GM23338 (cell line): Measurements from ENCODE around the gene SNAPC4. TPM values are rescaled to one million over a fixed set of nuclear protein-coding genes. Genes with fewer than 3 reads are reported as not detected.
A peak's percentile ranks its signal among the peaks of the same experiment; 100 is the strongest.

Experiments
- ATAC-seq: fragments of 200-7000 bp; cut with Tn5 transposase; 3 replicates; pipeline ENCODE4 v1.9.1; 2020
- DNase-seq: peaks from one replicate; pipeline ENCODE4 v3.0.0-alpha.2; 2015; ENCODE audit warnings: low spot score
- H2AFZ ChIP-seq: fragments of 200-600 bp; sonication (generic); 2 replicates; pipeline ENCODE4 v1.8.0; 2016; ENCODE audit warnings: antibody characterized with exemption, mild to moderate bottlenecking, moderate library complexity
- H3F3A ChIP-seq: fragments of 200-600 bp; sonication (generic); replicated peaks from 2 replicates; pipeline ENCODE4 v1.8.0; 2017; ENCODE audit warnings: antibody characterized with exemption, mixed run types, low read depth
- H3K27ac ChIP-seq: fragments of 200-600 bp; sonication (generic); 2 replicates; pipeline ENCODE4 v1.6.1; 2016; ENCODE audit warnings: low read depth
- H3K27me3 ChIP-seq: fragments of 200-600 bp; sonication (generic); 2 replicates; pipeline ENCODE4 v1.8.0; 2016; ENCODE audit warnings: mild to moderate bottlenecking, mixed run types, moderate library complexity; ENCODE audit not compliant: insufficient read depth
- H3K36me3 ChIP-seq: fragments of 200-600 bp; sonication (generic); 2 replicates; pipeline ENCODE4 v1.8.0; 2016; ENCODE audit warnings: mild to moderate bottlenecking; ENCODE audit not compliant: insufficient read depth
- H3K4me1 ChIP-seq: fragments of 200-600 bp; sonication (generic); 2 replicates; pipeline ENCODE4 v1.8.0; 2016; ENCODE audit warnings: mild to moderate bottlenecking, moderate library complexity; ENCODE audit not compliant: insufficient read depth
- H3K4me2 ChIP-seq: fragments of 200-600 bp; sonication (generic); 2 replicates; pipeline ENCODE4 v1.7.1; 2017; ENCODE audit warnings: mixed run types
- H3K4me3 ChIP-seq: fragments of 200-600 bp; sonication (generic); 2 replicates; pipeline ENCODE4 v1.6.1; 2016; ENCODE audit warnings: mixed run types
- H3K79me2 ChIP-seq: fragments of 200-600 bp; sonication (generic); replicated peaks from 2 replicates; pipeline ENCODE4 v1.8.0; 2017; ENCODE audit warnings: mild to moderate bottlenecking; ENCODE audit not compliant: insufficient read depth
- H3K9me2 ChIP-seq: fragments of 200-600 bp; sonication (generic); 2 replicates; pipeline ENCODE4 v1.8.0; 2017; ENCODE audit not compliant: insufficient read depth
- H4K20me1 ChIP-seq: fragments of 200-600 bp; sonication (generic); replicated peaks from 2 replicates; pipeline ENCODE4 v1.8.0; 2017; ENCODE audit warnings: mild to moderate bottlenecking; ENCODE audit not compliant: insufficient read depth
- H3K27ac Mint-ChIP-seq: 2 replicates; pipeline ENCODE4 v1.8.0; 2020; ENCODE audit warnings: inconsistent platforms, mild to moderate bottlenecking, moderate library complexity, mixed read lengths
- H3K27me3 Mint-ChIP-seq: 3 replicates; pipeline ENCODE4 v1.8.0; 2022; ENCODE audit warnings: low read depth, mild to moderate bottlenecking, moderate library complexity, mixed read lengths, inconsistent platforms; ENCODE audit not compliant: insufficient read depth, poor library complexity
- H3K36me3 Mint-ChIP-seq: 3 replicates; pipeline ENCODE4 v1.8.0; 2021; ENCODE audit warnings: low read depth, mild to moderate bottlenecking, inconsistent platforms, moderate library complexity, mixed read lengths
- H3K4me1 Mint-ChIP-seq: 3 replicates; pipeline ENCODE4 v1.8.0; 2020; ENCODE audit warnings: mild to moderate bottlenecking, inconsistent platforms, mixed read lengths
- H3K4me3 Mint-ChIP-seq: 3 replicates; pipeline ENCODE4 v1.8.0; 2021; ENCODE audit warnings: moderate library complexity, mild to moderate bottlenecking, inconsistent platforms, mixed read lengths
- H3K9me3 Mint-ChIP-seq: 3 replicates; pipeline ENCODE4 v1.8.0; 2020; ENCODE audit warnings: moderate library complexity, mild to moderate bottlenecking, inconsistent platforms, mixed read lengths
- CREB1 ChIP-seq: fragments of 250-450 bp; sonication (Bioruptor Pico); IDR thresholded peaks from 2 replicates; pipeline ENCODE4 v1.5.0; 2020; ENCODE audit warnings: low read depth, mild to moderate bottlenecking, moderate library complexity
- CTCF ChIP-seq, 2 experiments: fragments of 200-600 bp in 1 of 2; sonication (generic) in 1 of 2; conservative IDR thresholded peaks; 2 replicates each; pipeline versions ENCODE4 v1.5.1 to v1.6.1; 2016 to 2017; ENCODE audit warnings: antibody characterized with exemption in 2 of 2, low read depth in 2 of 2, mild to moderate bottlenecking in 2 of 2, moderate library complexity in 1 of 2
- ETS1 ChIP-seq: IDR thresholded peaks from 2 replicates; pipeline ENCODE4 v1.6.1; 2016; ENCODE audit warnings: antibody characterized with exemption
- EZH2 ChIP-seq: fragments of 200-600 bp; sonication (generic); IDR thresholded peaks from one replicate; pipeline ENCODE4 v1.8.0; 2017; ENCODE audit warnings: antibody characterized with exemption, mild to moderate bottlenecking, low read depth; ENCODE audit not compliant: unreplicated experiment
- EZH2phosphoT487 ChIP-seq: fragments of 200-600 bp; sonication (generic); IDR thresholded peaks from one replicate; pipeline ENCODE4 v1.8.1; 2018; ENCODE audit warnings: antibody characterized with exemption; ENCODE audit not compliant: unreplicated experiment
- JUNB ChIP-seq: IDR thresholded peaks from one replicate; pipeline ENCODE4 v1.6.1; 2016; ENCODE audit warnings: antibody characterized with exemption; ENCODE audit not compliant: unreplicated experiment
- NANOG ChIP-seq: IDR thresholded peaks from 2 replicates; pipeline ENCODE4 v1.6.1; 2016; ENCODE audit warnings: antibody characterized with exemption, borderline replicate concordance
- POLR2AphosphoS5 ChIP-seq: IDR thresholded peaks from 2 replicates; pipeline ENCODE4 v1.6.1; 2016; ENCODE audit warnings: antibody characterized with exemption, low read depth
- REST ChIP-seq: IDR thresholded peaks from one replicate; pipeline ENCODE4 v1.6.1; 2018; ENCODE audit warnings: antibody characterized with exemption; ENCODE audit not compliant: unreplicated experiment
- STAT1 ChIP-seq: IDR thresholded peaks from one replicate; pipeline ENCODE4 v1.6.1; 2016; ENCODE audit warnings: antibody characterized with exemption; ENCODE audit not compliant: unreplicated experiment
- ZNF114 ChIP-seq: fragments of 250-450 bp; sonication (Bioruptor Pico); IDR thresholded peaks from 2 replicates; pipeline ENCODE4 v1.5.0; 2020; ENCODE audit warnings: mild to moderate bottlenecking, moderate library complexity
- ZNF331 ChIP-seq: fragments of 250-450 bp; sonication (Bioruptor Pico); IDR thresholded peaks from 2 replicates; pipeline ENCODE4 v1.5.0; 2020; ENCODE audit warnings: low read depth, mild to moderate bottlenecking, moderate library complexity
- ZNF462 ChIP-seq: fragments of 250-450 bp; sonication (Bioruptor Pico); IDR thresholded peaks from 2 replicates; pipeline ENCODE4 v1.5.0; 2020; ENCODE audit warnings: mild to moderate bottlenecking, moderate library complexity
- polyA plus RNA-seq: library from polyadenylated mRNA; unstranded; fragments of >200 nt; fragmentation: Nextera tagmentation; extraction: Ambion mirVana; gene quantifications from 2 replicates; pipeline ENCODE4 v1.2.1, GENCODE V29; 2016
- total RNA-seq: library from RNA; depleted of rRNA; stranded (reverse); fragments of >200 nt; shearing (Covaris generic); gene quantifications from 2 replicates; pipeline ENCODE4 v1.2.3, GENCODE V29; 2014

SNAPC4 gene
- total and polyA plus RNA-seq, 2 experiments from 2014 or later = 8.8 to 22.7 TPM

- Mint-ChIP-seq H3K4me1 (peaks cover 9% of the 10 kb centered on the region), H3K4me3 (0 out of 3 replicates have a peak overlapping the region, but pooled peaks have one; percentile 10), H3K9me3 (no peaks in the 10 kb centered on the region; the same call in 2 of the 3 replicates), H3K27ac (0 out of 2 replicates have a peak overlapping the region, but pooled peaks have one; percentile 36), H3K27me3 (peaks cover 19% of the 10 kb centered on the region), H3K36me3 (peaks cover 63% of the 10 kb centered on the region)
- Histone ChIP-seq H4K20me1 (peaks cover 3% of the 10 kb centered on the region), H3K27me3 (no peaks in the 10 kb centered on the region), H3K4me3 (no peak overlapping the region), H3F3A (peaks cover 22% of the 10 kb centered on the region), H3K27ac (peak overlapping the region; percentile 39; the same call in 1 of the 2 replicates), H3K9me2 (no peaks in the 10 kb centered on the region), H3K36me3 (peaks cover 22% of the 10 kb centered on the region), H2AFZ (no peak overlapping the region), H3K4me2 (no peak overlapping the region), H3K79me2 (peaks cover 34% of the 10 kb centered on the region), H3K4me1 (peaks cover 3% of the 10 kb centered on the region; the same call in 1 of the 2 replicates)
- no peak for DNase-seq
- no peak for ATAC-seq
- TF ChIP-seq ZNF462 (CRISPR knock-in tag) (no peak), CTCF (conservative IDR thresholded peaks at IDR 0.05; ENCODE audit: low read depth in 2 of 2) (no peak), ZNF331 (CRISPR knock-in tag) (no peak), ZNF114 (CRISPR knock-in tag) (no peak), EZH2 (no peak), ETS1 (no peak), NANOG (no peak), REST (no peak), CREB1 (CRISPR knock-in tag) (no peak), JUNB (no peak), STAT1 (no peak), POLR2AphosphoS5 (no peak), EZH2phosphoT487 (no peak)
Measured at GRCh38 chr9:136401173-136401922, 1.4 kb upstream of the SNAPC4 start.
